CD4-positive, alpha-beta T cell treated with Interleukin-4 for 1 hour (primary cell): Measurements from ENCODE around the gene KCNIP3.

Source experiments
- DNase-seq, 2 donors: peaks; one replicate each; pipeline ENCODE4 v3.0.0-alpha.2; 2020 to 2022

The KCNIP3 gene

GRCh38 chr2:95275151-95275515 is 22.0 kb upstream of the KCNIP3 start:
- DNase-seq = no peak

- DNase-seq = no peak
Measured at GRCh38 chr2:95275601-95276243, 21.4 kb upstream of the KCNIP3 start.

GRCh38 chr2:95276244-95276887 is 20.8 kb upstream of the KCNIP3 start:
- DNase-seq = no peak

- no peak for DNase-seq
Measured at GRCh38 chr2:95276888-95277245, 20.3 kb upstream of the KCNIP3 start.

- no peak for DNase-seq
Measured at GRCh38 chr2:95277246-95277906, 19.8 kb upstream of the KCNIP3 start.

GRCh38 chr2:95278051-95278471 is 19.1 kb upstream of the KCNIP3 start:
- no peak for DNase-seq

GRCh38 chr2:95278637-95279225 is 18.4 kb upstream of the KCNIP3 start:
- no peak for DNase-seq

- DNase-seq = no peak
Measured at GRCh38 chr2:95279435-95280035, 17.6 kb upstream of the KCNIP3 start.

- DNase-seq = no peak
Measured at GRCh38 chr2:95281071-95281470, 16.1 kb upstream of the KCNIP3 start.

- no peak for DNase-seq
Measured at GRCh38 chr2:95281786-95282185, 15.4 kb upstream of the KCNIP3 start.

- DNase-seq = no peak
Measured at GRCh38 chr2:95282458-95282857, 14.7 kb upstream of the KCNIP3 start.

- DNase-seq = no peak
Measured at GRCh38 chr2:95283562-95283961, 13.6 kb upstream of the KCNIP3 start.

GRCh38 chr2:95284886-95285541 is 12.1 kb upstream of the KCNIP3 start:
- DNase-seq = no peak

GRCh38 chr2:95285542-95285932 is 11.6 kb upstream of the KCNIP3 start:
- no peak for DNase-seq

- DNase-seq = no peak
Measured at GRCh38 chr2:95287336-95287735, 9.8 kb upstream of the KCNIP3 start.

GRCh38 chr2:95287806-95288205 is 9.3 kb upstream of the KCNIP3 start:
- DNase-seq = no peak

- DNase-seq = no peak
Measured at GRCh38 chr2:95289253-95289652, 7.9 kb upstream of the KCNIP3 start.

GRCh38 chr2:95291222-95291621 is 5.9 kb upstream of the KCNIP3 start:
- DNase-seq = no peak

GRCh38 chr2:95292623-95293260 is 4.4 kb upstream of the KCNIP3 start:
- DNase-seq = no peak

- DNase-seq = no peak
Measured at GRCh38 chr2:95294579-95295250, 2.4 kb upstream of the KCNIP3 start.

GRCh38 chr2:95295376-95295775 is 1.8 kb upstream of the KCNIP3 start:
- DNase-seq = no peak

- no peak for DNase-seq
Measured at GRCh38 chr2:95296011-95296410, 1.1 kb upstream of the KCNIP3 start.
